GM18907 (cell line): Measurements from ENCODE around the gene KCNQ1.
A peak's percentile ranks its signal among the peaks of the same experiment; 100 is the strongest.

Experiments used
- ATAC-seq: cut with Tn5 transposase; IDR thresholded peaks from one replicate; pipeline ENCODE4 v1.9.1; 2021; ENCODE audit warnings: mild to moderate bottlenecking, moderate library complexity; ENCODE audit not compliant: unreplicated experiment

Gene KCNQ1

GRCh38 chr11:2770096-2770751, 325.4 kb downstream of the KCNQ1 start:
- ATAC-seq, result no peak

DNA sequence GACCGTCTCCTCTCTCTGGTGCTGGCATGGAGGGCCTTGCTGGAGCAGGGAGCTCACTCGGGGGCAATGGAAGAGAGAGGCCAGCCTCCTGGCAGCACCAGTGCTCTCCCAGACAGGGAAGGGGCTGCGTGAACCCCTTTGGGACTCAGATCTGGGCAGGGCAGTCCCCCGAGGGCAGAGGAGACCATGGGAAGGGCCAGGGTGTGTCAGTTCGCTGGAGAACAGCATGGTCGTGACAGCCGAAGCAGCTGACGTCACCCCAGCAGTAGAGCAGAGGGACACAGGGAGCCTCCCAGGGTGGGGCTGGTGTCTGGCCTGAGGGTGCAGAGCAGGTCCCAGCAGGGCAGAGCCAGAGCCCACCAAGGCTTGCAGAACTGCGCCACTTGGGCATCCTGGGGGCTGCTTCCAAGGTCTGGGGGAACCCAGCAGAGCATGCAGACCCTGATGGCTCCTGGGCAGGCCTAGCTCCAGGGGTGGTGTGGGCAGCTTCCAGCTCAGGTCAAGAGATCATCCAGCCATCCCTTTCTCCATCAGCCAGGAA, 326.0 kb downstream of the KCNQ1 start:
- ATAC-seq, result no peak

DNA sequence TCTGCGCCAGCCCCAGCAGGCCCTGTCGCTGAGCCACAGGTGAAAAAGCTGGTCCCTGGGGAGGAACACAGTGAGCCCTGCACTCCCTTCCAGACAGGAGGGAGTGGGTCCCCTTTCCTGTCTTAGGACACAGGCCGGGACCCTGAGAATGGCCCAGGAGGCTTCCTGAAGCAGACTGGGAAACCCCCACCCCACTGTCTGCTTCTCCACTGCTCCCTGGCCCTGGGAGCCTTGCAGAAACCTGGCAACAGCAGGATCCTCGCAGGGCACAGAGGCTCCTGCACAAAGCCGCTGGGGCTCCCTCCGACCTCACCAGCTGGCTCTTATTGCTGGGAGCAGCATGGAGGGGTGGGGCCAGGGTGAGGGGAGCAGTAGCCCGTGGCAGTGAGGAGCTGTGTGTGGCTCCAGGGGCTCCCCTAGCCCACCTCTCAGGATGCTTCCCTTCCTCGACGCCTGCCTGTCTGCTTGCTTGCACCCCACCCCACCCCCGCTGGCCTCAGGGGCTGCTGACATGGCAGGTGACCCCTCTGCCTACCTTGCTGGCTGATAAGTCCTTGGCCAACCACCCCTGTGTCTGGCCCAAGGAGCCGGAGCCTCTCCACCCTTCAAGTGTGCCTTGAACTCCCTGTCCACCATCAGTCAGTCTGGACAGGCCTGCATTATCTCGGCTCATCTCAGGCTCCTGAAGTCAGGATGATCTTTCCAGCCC, 327.1 kb downstream of the KCNQ1 start:
- no peak for ATAC-seq

- ATAC-seq, result no peak
Observed at GRCh38 chr11:2772544-2773031, 327.8 kb downstream of the KCNQ1 start.

GRCh38 chr11:2774173-2775082, 329.6 kb downstream of the KCNQ1 start:
- ATAC-seq, result no peak

GRCh38 chr11:2775083-2775625, 330.3 kb downstream of the KCNQ1 start:
- ATAC-seq, result no peak

DNA sequence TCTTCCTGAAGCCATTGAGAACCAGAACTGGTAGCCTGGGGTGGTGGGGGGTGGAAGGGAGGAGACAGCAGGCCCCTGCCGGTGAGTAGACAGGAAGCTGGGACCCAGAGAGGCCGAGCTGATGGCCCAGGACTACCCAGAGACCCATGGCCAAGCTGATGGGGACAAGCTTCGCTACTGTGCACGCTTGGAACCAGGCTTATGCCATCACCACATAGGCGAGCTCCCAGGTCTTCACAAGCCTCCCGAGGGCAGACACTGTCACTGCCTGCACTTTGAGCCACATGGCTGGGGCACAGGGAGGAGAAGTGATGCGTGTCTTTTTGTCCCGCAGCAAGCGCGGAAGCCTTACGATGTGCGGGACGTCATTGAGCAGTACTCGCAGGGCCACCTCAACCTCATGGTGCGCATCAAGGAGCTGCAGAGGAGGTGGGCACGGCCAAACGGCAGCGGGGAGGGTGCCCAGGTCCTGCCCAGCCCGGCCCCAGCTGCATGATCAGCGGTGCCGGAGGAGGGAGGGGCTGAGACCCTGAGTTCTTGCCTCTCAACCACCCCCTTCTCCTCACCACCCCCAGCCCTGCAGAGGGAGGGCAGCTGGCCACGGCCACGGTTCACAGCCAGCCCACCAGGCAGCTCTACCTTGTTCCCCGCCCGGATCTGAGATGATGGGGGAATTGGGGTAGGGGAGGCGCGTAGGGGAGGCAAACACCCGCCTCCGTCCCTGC, 331.0 kb downstream of the KCNQ1 start:
- no peak for ATAC-seq

DNA sequence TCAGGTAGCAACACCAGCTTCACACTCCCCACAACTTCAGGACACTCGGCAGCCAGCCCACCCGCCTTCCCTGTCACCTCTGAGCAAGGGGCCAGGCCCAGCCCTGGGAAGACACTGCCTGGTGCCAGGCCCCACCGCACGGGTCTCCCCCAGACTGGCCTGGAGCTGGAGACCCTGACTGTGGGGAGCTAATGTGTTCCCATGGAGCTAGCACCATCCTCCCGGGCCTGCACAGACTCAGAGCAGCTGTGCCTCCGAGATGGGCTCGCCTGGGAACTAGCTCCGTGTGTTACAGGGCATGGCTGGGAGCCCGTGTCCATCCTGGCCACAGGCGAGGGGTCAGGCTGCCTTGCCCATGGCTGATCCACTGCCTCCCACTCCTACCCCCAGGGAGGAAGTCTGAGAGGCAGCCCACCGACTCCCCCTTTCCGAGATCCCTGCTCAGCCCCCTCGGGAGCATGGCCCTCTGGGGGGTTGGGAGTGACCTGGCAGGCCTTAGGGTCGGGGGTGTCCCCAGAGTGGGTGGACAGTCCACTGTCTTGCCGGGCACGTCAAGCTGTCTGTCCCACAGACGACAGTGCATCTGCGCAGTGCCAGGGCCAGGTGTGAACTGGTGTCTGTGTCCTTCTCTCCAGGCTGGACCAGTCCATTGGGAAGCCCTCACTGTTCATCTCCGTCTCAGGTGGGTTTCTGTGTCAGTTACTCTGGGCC, 331.7 kb downstream of the KCNQ1 start:
- no peak for ATAC-seq

- no peak for ATAC-seq
Observed at GRCh38 chr11:2777386-2777785, 332.6 kb downstream of the KCNQ1 start.

DNA sequence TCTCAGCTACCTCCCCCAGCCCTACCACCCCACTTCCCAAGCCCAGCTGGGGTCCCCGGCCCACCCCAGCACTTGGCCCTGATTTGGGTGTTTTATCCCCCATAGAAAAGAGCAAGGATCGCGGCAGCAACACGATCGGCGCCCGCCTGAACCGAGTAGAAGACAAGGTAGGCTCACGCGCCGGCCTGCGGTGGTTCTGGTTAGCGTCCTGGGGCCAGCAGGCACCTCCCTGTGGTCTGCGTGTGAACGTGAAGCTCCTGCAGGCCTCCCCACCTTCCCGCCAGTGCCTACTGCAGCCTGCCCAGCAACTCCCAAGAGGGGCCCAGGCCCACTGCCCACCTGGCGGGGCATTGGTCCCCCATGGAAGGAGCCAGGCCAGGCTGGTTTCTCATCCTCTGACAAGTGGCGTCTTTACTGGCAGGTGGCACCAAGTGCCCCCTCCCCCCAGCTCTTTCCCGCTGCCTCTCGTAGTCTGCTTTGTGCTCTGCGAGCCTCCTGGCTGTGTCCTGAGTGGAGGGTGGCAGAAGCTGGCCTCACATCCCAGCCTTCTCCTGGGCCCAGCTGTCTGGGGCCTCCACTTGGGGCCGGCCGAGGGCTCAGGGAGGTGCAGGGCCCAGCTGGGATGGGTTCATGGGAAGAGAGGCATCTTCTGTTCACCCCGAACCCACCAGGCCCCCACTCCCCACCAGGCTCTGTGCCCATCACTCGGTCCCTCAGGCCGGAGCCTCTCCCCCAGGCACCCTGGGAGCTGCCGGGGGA, 333.2 kb downstream of the KCNQ1 start:
- no peak for ATAC-seq

GRCh38 chr11:2778630-2779498, 334.1 kb downstream of the KCNQ1 start:
- peak; percentile 63 for ATAC-seq

DNA sequence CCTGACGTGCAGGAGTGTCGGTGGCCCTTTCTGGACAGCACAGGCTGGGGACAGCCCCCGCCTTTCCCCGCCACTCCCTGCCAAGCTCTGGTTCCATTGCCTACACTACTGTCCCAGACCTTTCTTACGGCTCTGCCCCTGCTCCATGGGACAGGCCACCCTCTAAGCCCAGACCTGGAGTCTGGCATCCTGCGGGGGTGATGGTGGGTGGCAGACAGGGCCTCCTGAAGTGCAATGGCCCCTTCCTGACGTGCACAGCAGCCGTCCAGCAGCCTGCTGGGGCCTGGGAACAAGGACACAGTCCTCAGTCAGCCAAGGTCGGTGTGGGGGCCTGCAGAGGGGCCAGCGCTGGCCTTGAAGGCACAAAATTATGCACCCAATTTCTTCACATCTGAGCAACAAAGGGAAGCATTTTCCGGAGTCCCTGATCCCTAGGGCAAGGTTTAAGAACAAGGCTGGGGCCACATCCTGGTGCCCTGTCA, 334.7 kb downstream of the KCNQ1 start:
- ATAC-seq, result no peak

- ATAC-seq, result no peak
Observed at GRCh38 chr11:2779981-2780849, 335.4 kb downstream of the KCNQ1 start.

GRCh38 chr11:2780850-2781407, 336.1 kb downstream of the KCNQ1 start:
- no peak for ATAC-seq

DNA sequence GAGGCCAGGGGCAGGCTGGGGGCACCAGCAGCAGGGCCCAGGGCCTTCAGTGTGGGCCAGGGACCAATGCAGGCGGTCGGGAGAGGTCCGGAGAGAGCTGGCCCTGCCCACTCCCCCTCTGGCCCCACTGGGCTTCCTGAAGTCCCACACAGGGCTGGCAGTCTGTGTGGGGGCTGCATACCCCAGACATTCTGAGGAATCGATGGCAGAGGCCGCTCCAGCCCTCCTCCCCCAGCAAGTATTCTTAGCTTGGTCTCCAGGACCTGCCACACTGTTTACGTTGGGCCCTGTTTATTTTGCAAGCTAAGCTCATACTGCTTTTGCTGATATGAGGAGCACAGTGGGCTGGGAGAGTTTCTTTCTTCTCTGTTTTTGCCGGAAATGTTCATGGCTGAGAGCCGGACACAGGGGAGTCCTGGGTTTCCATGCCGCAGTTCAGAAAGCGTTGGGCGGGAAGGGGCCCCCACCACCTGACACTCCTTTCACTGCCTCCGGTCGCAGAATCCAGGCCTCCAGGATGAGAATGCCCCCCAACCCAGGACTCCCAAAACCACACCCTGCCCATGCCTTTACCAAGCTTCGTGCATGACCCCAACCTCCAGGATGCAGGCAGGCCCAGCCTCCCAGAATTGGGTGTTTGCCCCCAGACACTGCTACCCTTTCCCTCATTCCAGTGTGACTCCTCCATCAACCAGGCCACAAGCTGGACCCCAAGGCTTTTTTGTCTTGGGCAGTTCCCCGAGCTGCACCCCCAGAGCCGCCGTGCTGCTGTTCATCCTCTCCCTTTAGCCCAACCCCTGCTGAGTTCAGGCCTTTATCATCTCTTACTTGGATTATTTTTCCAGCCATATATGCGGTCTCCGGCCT, 336.8 kb downstream of the KCNQ1 start:
- ATAC-seq, result no peak

GRCh38 chr11:2782769-2783168, 338.0 kb downstream of the KCNQ1 start:
- ATAC-seq, result no peak
